H1 (cell line): ENCODE measurements around the gene PPP6R1. TPM values are rescaled to one million over a fixed set of nuclear protein-coding genes. Genes with fewer than 3 reads are reported as not detected.

Experiments
- CTCF ChIA-PET: fragments of 300-600 bp; sonication (Branson Sonifier 250); formaldehyde crosslinking; loops from one replicate; lab custom pipeline; 2021; ENCODE audit not compliant: partially characterized antibody; lab: Charles Lee
- POLR2A ChIA-PET: fragments of 300-600 bp; sonication (Branson Sonifier 250); formaldehyde crosslinking; loops from one replicate; lab custom pipeline; 2021; ENCODE audit warnings: inconsistent platforms; ENCODE audit not compliant: partially characterized antibody; lab: Charles Lee
- DNase-seq, 2 experiments: peaks; one replicate each; pipeline versions ENCODE4 v3.0.0 to v3.0.0-alpha.2; 2010 to 2022; ENCODE audit warnings: low spot score in 2 of 2, low read depth in 1 of 2, mixed read lengths in 1 of 2
- FAIRE-seq: peaks from 2 replicates; lab custom pipeline; 2011; peaks lifted over from hg19 to GRCh38; lab: Jason Lieb, UNC
- H2AFZ ChIP-seq: 2 replicates; pipeline ENCODE4 v1.8.1; 2012; ENCODE audit warnings: low read length, inconsistent platforms
- H2AK5ac ChIP-seq: 2 replicates; pipeline ENCODE4 v1.6.1; 2013; ENCODE audit warnings: low read depth, low read length
- H2BK120ac ChIP-seq: replicated peaks from 2 replicates; pipeline ENCODE3; 2013; ENCODE audit warnings: low read depth, low read length, inconsistent platforms
- H2BK12ac ChIP-seq: 2 replicates; pipeline ENCODE4 v1.6.1; 2013; ENCODE audit warnings: low read depth, low read length
- H2BK15ac ChIP-seq: 2 replicates; pipeline ENCODE4 v1.6.1; 2013; ENCODE audit warnings: low read length
- H2BK20ac ChIP-seq: 2 replicates; pipeline ENCODE4 v1.6.1; 2013; ENCODE audit warnings: low read length
- H2BK5ac ChIP-seq: 2 replicates; pipeline ENCODE4 v1.6.1; 2013; ENCODE audit warnings: low read depth, low read length
- H3K14ac ChIP-seq: 2 replicates; pipeline ENCODE4 v1.6.1; 2013; ENCODE audit warnings: inconsistent platforms; ENCODE audit not compliant: insufficient read length
- H3K18ac ChIP-seq: 2 replicates; pipeline ENCODE4 v1.6.1; 2013; ENCODE audit warnings: low read length; ENCODE audit errors: extremely low read depth
- H3K23ac ChIP-seq: 2 replicates; pipeline ENCODE4 v1.6.1; 2013; ENCODE audit warnings: inconsistent platforms; ENCODE audit not compliant: insufficient read length
- H3K23me2 ChIP-seq: 2 replicates; pipeline ENCODE4 v1.6.1; 2013; ENCODE audit warnings: low read depth, low read length
- H3K27ac ChIP-seq: 2 replicates; pipeline ENCODE4 v1.6.1; 2011; ENCODE audit warnings: low read depth, low read length, inconsistent platforms
- H3K27me3 ChIP-seq, 4 experiments: replicated peaks in 1 of 4; 1 replicate in 1 of 4; 2 replicates in 3 of 4; pipeline versions ENCODE4 v1.6.1 to v1.8.1; 2011 to 2013; ENCODE audit warnings: low read length in 3 of 4, mild to moderate bottlenecking in 3 of 4, inconsistent platforms in 2 of 4, mixed read lengths in 2 of 4, moderate library complexity in 1 of 4; ENCODE audit not compliant: control insufficient read depth in 3 of 4, insufficient read depth in 3 of 4; ENCODE audit errors: extremely low read depth in 1 of 4
- H3K36me3 ChIP-seq, 4 experiments: 2 replicates each; pipeline versions ENCODE4 v1.6.1 to v1.8.1; 2011 to 2013; ENCODE audit warnings: mild to moderate bottlenecking in 4 of 4, low read length in 3 of 4, moderate library complexity in 2 of 4, control low read depth in 1 of 4, inconsistent platforms in 1 of 4; ENCODE audit not compliant: insufficient read depth in 4 of 4, control insufficient read depth in 2 of 4
- H3K4ac ChIP-seq: replicated peaks from 2 replicates; pipeline ENCODE3; 2013; ENCODE audit warnings: low read length, low read depth, mixed read lengths, inconsistent platforms; ENCODE audit not compliant: insufficient read length
- H3K4me1 ChIP-seq, 4 experiments: replicated peaks in 1 of 4; 1 replicate in 1 of 4; 2 replicates in 3 of 4; pipeline versions ENCODE4 v1.6.1 to v1.8.1; 2011 to 2013; ENCODE audit warnings: low read length in 3 of 4, inconsistent platforms in 2 of 4, mixed read lengths in 1 of 4; ENCODE audit not compliant: insufficient read depth in 4 of 4, control insufficient read depth in 3 of 4
- H3K4me2 ChIP-seq, 2 experiments: 2 replicates each; pipeline versions ENCODE4 v1.6.1 to v1.8.1; 2011 to 2013; ENCODE audit warnings: low read depth in 2 of 2, low read length in 2 of 2, control low read depth in 1 of 2, inconsistent platforms in 1 of 2, mild to moderate bottlenecking in 1 of 2; ENCODE audit not compliant: insufficient read depth in 1 of 2
- H3K4me3 ChIP-seq, 4 experiments: fragments of 200-600, 300-600 bp in 1 of 4; sonication (generic), shearing (Covaris generic), sonication (Bioruptor Twin) in 1 of 4; 2 replicates each; pipeline versions ENCODE4 v1.5.1 to v1.8.1; 2011 to 2016; ENCODE audit warnings: low read length in 4 of 4, low read depth in 3 of 4, control low read depth in 2 of 4, inconsistent platforms in 2 of 4, mild to moderate bottlenecking in 2 of 4, mixed read lengths in 1 of 4, moderate library complexity in 1 of 4; ENCODE audit not compliant: insufficient read depth in 2 of 4; ENCODE audit errors: extremely low read depth in 1 of 4
- H3K56ac ChIP-seq: replicated peaks from 2 replicates; pipeline ENCODE3; 2013; ENCODE audit warnings: low read depth, mild to moderate bottlenecking, mixed read lengths, low read length, inconsistent platforms; ENCODE audit not compliant: insufficient read length
- H3K79me1 ChIP-seq: 2 replicates; pipeline ENCODE4 v1.6.1; 2013; ENCODE audit warnings: low read depth, low read length, control low read depth
- H3K79me2 ChIP-seq, 2 experiments: 2 replicates each; pipeline versions ENCODE4 v1.6.1 to v1.8.1; 2012 to 2013; ENCODE audit warnings: low read length in 2 of 2, mild to moderate bottlenecking in 2 of 2, inconsistent platforms in 1 of 2; ENCODE audit not compliant: insufficient read depth in 2 of 2, control insufficient read depth in 1 of 2
- H3K9ac ChIP-seq, 4 experiments: replicated peaks in 1 of 4; 1 replicate in 1 of 4; 2 replicates in 3 of 4; pipeline versions ENCODE4 v1.6.1 to v1.8.1; 2011 to 2013; ENCODE audit warnings: low read depth in 3 of 4, low read length in 3 of 4, control low read depth in 2 of 4, mild to moderate bottlenecking in 2 of 4, moderate library complexity in 2 of 4, inconsistent platforms in 1 of 4; ENCODE audit errors: extremely low read depth in 1 of 4
- H3K9me3 ChIP-seq, 2 experiments: 2 replicates each; pipeline versions ENCODE4 v1.6.1 to v1.8.1; 2012 to 2013; ENCODE audit warnings: mild to moderate bottlenecking in 2 of 2, moderate library complexity in 2 of 2, control low read depth in 1 of 2, inconsistent platforms in 1 of 2, low read depth in 1 of 2, low read length in 1 of 2, mixed read lengths in 1 of 2; ENCODE audit not compliant: insufficient read depth in 2 of 2
- H4K20me1 ChIP-seq, 2 experiments: replicated peaks in 1 of 2; 2 replicates each; pipeline versions ENCODE3 to v1.8.1; 2011 to 2013; ENCODE audit warnings: inconsistent platforms in 2 of 2, low read length in 2 of 2, mild to moderate bottlenecking in 1 of 2; ENCODE audit not compliant: insufficient read depth in 2 of 2, control insufficient read depth in 1 of 2
- H4K5ac ChIP-seq: 2 replicates; pipeline ENCODE4 v1.6.1; 2013; ENCODE audit warnings: low read length, low read depth, mixed read lengths, inconsistent platforms; ENCODE audit not compliant: insufficient read length
- H4K8ac ChIP-seq: 2 replicates; pipeline ENCODE4 v1.8.0; 2013; ENCODE audit warnings: mild to moderate bottlenecking, moderate library complexity, low read length, inconsistent platforms; ENCODE audit not compliant: insufficient read depth; ENCODE audit errors: extremely low read depth
- H4K91ac ChIP-seq: replicated peaks from 2 replicates; pipeline ENCODE3; 2013; ENCODE audit warnings: low read length, mixed read lengths, inconsistent platforms; ENCODE audit not compliant: insufficient read length
- CREB1 ChIP-seq: IDR thresholded peaks from 2 replicates; pipeline ENCODE4 v1.6.1; 2012; ENCODE audit warnings: inconsistent platforms
- CTBP2 ChIP-seq: IDR thresholded peaks from 2 replicates; pipeline ENCODE4 v1.7.0; 2011; ENCODE audit warnings: borderline replicate concordance, mild to moderate bottlenecking, moderate library complexity, mixed read lengths, low read length; ENCODE audit not compliant: insufficient read depth, insufficient read length
- GTF2F1 ChIP-seq: IDR thresholded peaks from 2 replicates; pipeline ENCODE4 v1.6.1; 2012; ENCODE audit warnings: low read depth, low read length, improper control_type of control experiment, borderline replicate concordance
- KDM4A ChIP-seq: IDR thresholded peaks from one replicate; pipeline ENCODE4 v1.7.1; 2012; ENCODE audit warnings: low read depth, mild to moderate bottlenecking, moderate library complexity, low read length, inconsistent platforms; ENCODE audit not compliant: severe bottlenecking
- KDM5A ChIP-seq: fragments of 200-600 bp; IDR thresholded peaks from 2 replicates; pipeline ENCODE4 v1.7.1; 2012; ENCODE audit warnings: mild to moderate bottlenecking, low read length, inconsistent platforms, mixed read lengths
- SAP30 ChIP-seq: fragments of 300-600 bp; sonication (generic); IDR thresholded peaks from 2 replicates; pipeline ENCODE4 v1.7.1; 2012; ENCODE audit warnings: low read length, moderate library complexity, mild to moderate bottlenecking, inconsistent platforms; ENCODE audit not compliant: insufficient read depth, insufficient replicate concordance
- SIN3A ChIP-seq, 2 experiments: IDR thresholded peaks in 1 of 2; conservative IDR thresholded peaks in 1 of 2; 2 replicates each; pipeline ENCODE4 v1.6.1; 2011 to 2012; ENCODE audit warnings: low read length in 2 of 2, improper control_type of control experiment in 1 of 2, low read depth in 1 of 2, mild to moderate bottlenecking in 1 of 2
- SRF ChIP-seq: IDR thresholded peaks from 2 replicates; pipeline ENCODE4 v1.6.1; 2011; ENCODE audit warnings: mild to moderate bottlenecking, low read depth, low read length, moderate library complexity
- SUZ12 ChIP-seq: fragments of 200-600 bp; sonication (generic); IDR thresholded peaks from 2 replicates; pipeline ENCODE4 v1.6.1; 2012; ENCODE audit warnings: mild to moderate bottlenecking, inconsistent platforms, low read length, moderate library complexity, mixed read lengths
- TAF1 ChIP-seq: IDR thresholded peaks from 2 replicates; pipeline ENCODE4 v1.6.1; 2011; ENCODE audit warnings: mild to moderate bottlenecking, low read depth, low read length
- TAF7 ChIP-seq: optimal IDR thresholded peaks from 2 replicates; pipeline ENCODE3; 2011; ENCODE audit warnings: low read depth, mild to moderate bottlenecking, inconsistent platforms, low read length, moderate library complexity, borderline replicate concordance
- YY1 ChIP-seq: IDR thresholded peaks from 2 replicates; pipeline ENCODE4 v1.6.1; 2011; ENCODE audit warnings: low read depth, mild to moderate bottlenecking, low read length
- ZNF274 ChIP-seq: IDR thresholded peaks from 2 replicates; pipeline ENCODE4 v1.7.0; 2012; ENCODE audit warnings: low read length, borderline replicate concordance; ENCODE audit errors: extremely low read depth
- WGBS, 2 experiments: shearing (Covaris generic) in 1 of 2; methylation state at CpG; one replicate each; pipeline versions ENCODE4 v1.1.6 to v1.1.7; 2013 to 2015; ENCODE audit warnings: low lambda C conversion rate in 2 of 2, mixed read lengths in 2 of 2, inconsistent platforms in 1 of 2, low coverage in 1 of 2, missing lambda C conversion rate in 1 of 2; ENCODE audit not compliant: insufficient replicate concordance in 2 of 2, insufficient coverage in 1 of 2, insufficient read length in 1 of 2; ENCODE audit errors: extremely low coverage in 1 of 2, missing lambda C conversion rate in 1 of 2; 5-methylcytosine and 5-hydroxymethylcytosine counted together
- polyA plus RNA-seq, 7 experiments: library from polyadenylated mRNA; depleted of rRNA in 3 of 7; stranded (reverse) in 5 of 7; unstranded in 2 of 7; fragments of >200 nt in 5 of 7; fragments of 200-250 nt in 2 of 7; gene quantifications; 1 replicate in 5 of 7; 2 replicates in 1 of 7; 4 replicates in 1 of 7; pipeline versions ENCODE4 v1.2.1 to v1.2.3, GENCODE V29; 2011 to 2013; ENCODE audit warnings: missing spikeins in 2 of 7, mixed read lengths in 2 of 7
- total RNA-seq: library from RNA; stranded (reverse); fragmentation: NEBNext Ultra II Directional; extraction: Animal tissue kit (Norgen Biotek cat#: 25700); gene quantifications from 2 replicates; pipeline ENCODE4 v1.2.1, GENCODE V29; 2021

PPP6R1 gene
- total and polyA plus RNA-seq, 2 of the 8 experiments (the other 6 are each of a cell fraction or from before 2014, with no cell fraction given) = 36.4 to 74.4 TPM

GRCh38 chr19:55220525-55220924 lies 38.3 kb downstream of the PPP6R1 start:
- Histone ChIP-seq H3K36me3 (no peaks in the 10 kb centered on the region), H2AFZ (no peak overlapping the region), H3K9me3 (peaks cover 4 to 6% of the 10 kb centered on the region in 2 experiments; a peak in 3 of 4 replicates), H3K14ac (no peak overlapping the region), H3K79me1 (no peaks in the 10 kb centered on the region), H2BK20ac (no peak overlapping the region), H2BK12ac (no peak overlapping the region), H3K27ac (no peak overlapping the region), H2BK15ac (no peak overlapping the region), H2BK120ac (no peak overlapping the region), H3K4ac (no peak overlapping the region), H3K18ac (no peak overlapping the region), H3K4me1 (peaks cover 0 to 6% (median 2%) of the 10 kb centered on the region in 4 experiments; a peak in 1 of 7 replicates), H4K20me1 (peaks cover 2% of the 10 kb centered on the region in 2 experiments), H4K91ac (no peak overlapping the region), H4K8ac (no peak overlapping the region), H4K5ac (no peak overlapping the region), H3K27me3 (no peaks in the 10 kb centered on the region), H3K4me2 (no peak overlapping the region), H3K9ac (no peak overlapping the region), H3K23me2 (peaks cover 5% of the 10 kb centered on the region; the same call in 1 of the 2 replicates), H2BK5ac (no peak overlapping the region), H3K79me2 (no peaks in the 10 kb centered on the region), H3K23ac (no peak overlapping the region), H3K56ac (no peak overlapping the region), H2AK5ac (no peak overlapping the region), H3K4me3 (no peak overlapping the region)
- WGBS, 2 experiments = 82% methylated on average over 9 of the region's 9 CpGs; no CpG with 5 or more reads in 1 of the 2 experiments
- ChIA-PET POLR2A (interaction anchor here (0.6 to 1.9 kb wide), 9 partner anchors 12 to 54 kb away, joined by 3 to 8 read pairs (median 3); partner anchors contain the start of genes PPP6R1 and SYT5), CTCF (interaction anchor here (0.7 to 3.2 kb wide), 8 partner anchors 12 to 198 kb away, joined by 3 to 15 read pairs (median 4); partner anchors contain the start of gene SYT5)
- peak in 1 of 2 experiments; percentile 71 for DNase-seq
- no peak for FAIRE-seq
- TF ChIP-seq SUZ12 = no peak
- TF ChIP-seq SIN3A (conservative IDR thresholded peaks at IDR 0.05 in 1 of 2, IDR thresholded peaks at IDR 0.05 in 1 of 2; ENCODE audit: low read depth in 1 of 2, low read length in 2 of 2) = peak; percentile 91 to 96
- no peak for TF ChIP-seq CTBP2
- no peak for TF ChIP-seq TAF1
- no peak for TF ChIP-seq KDM5A
- TF ChIP-seq GTF2F1 = no peak
- TF ChIP-seq SRF = no peak
- TF ChIP-seq TAF7 = no peak
- peak; percentile 79; the same call in 1 of the 2 replicates for TF ChIP-seq YY1
- no peak for TF ChIP-seq KDM4A
- TF ChIP-seq SAP30 = peak; percentile 39
- no peak for TF ChIP-seq ZNF274
- no peak for TF ChIP-seq CREB1
